CD1c-positive myeloid dendritic cell (primary cell): ENCODE results near the gene DUSP1.

ENCODE experiments used
- DNase-seq: peaks from one replicate; pipeline ENCODE4 v3.0.0-alpha.2; 2016; ENCODE audit errors: extremely low spot score

The DUSP1 gene

GRCh38 chr5:172724242-172725183 is 46.5 kb downstream of the DUSP1 start:
- DNase-seq: no peak

- no peak for DNase-seq
Measured at GRCh38 chr5:172723508-172723907, 47.5 kb downstream of the DUSP1 start.

DNA sequence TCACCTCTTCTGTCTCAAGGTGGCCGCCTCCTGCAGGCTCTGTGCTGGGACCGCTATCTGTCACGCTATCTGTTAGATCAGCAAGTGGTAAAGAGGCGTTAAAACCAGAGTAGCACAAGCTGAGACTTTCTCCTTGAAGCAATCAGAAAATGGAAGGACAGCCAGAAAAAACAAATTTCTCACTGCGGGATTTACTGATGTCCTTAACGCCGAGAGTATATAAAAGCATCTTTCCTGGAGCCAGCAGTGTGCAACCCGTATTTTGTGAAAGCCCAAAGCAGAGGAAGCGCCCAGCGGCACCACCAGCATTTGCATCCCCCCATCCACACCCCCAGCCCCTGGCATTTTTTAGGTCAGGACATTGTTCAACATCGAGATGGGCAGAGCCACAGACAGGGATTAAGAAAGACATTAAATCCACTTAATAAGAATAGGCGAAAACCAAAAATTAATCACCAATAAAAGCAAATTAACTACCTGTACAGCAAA is 48.6 kb downstream of the DUSP1 start:
- no peak for DNase-seq

- DNase-seq: no peak
Measured at GRCh38 chr5:172721455-172722326, 49.3 kb downstream of the DUSP1 start.

GRCh38 chr5:172720655-172721054 is 50.3 kb downstream of the DUSP1 start:
- DNase-seq: no peak

DNA sequence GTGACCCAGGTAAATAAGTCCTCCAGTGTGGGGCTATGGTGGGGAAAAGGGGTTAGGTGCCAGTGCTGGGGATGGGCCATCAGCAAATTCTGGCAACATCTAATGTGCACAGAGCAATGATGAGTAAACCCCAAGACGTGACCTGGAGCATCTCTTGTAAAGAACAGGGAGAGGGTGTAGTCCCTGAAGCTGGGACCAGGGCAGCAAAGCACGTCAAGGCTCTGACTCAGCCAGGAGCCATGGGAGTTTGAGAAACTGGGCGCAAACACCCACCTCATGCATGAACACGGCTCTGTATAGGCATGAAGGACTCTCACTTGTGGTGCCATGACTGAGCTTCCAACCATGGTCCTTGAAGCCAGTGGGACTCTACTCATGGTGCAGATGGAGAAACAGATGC is 51.8 kb downstream of the DUSP1 start:
- DNase-seq: no peak

DNA sequence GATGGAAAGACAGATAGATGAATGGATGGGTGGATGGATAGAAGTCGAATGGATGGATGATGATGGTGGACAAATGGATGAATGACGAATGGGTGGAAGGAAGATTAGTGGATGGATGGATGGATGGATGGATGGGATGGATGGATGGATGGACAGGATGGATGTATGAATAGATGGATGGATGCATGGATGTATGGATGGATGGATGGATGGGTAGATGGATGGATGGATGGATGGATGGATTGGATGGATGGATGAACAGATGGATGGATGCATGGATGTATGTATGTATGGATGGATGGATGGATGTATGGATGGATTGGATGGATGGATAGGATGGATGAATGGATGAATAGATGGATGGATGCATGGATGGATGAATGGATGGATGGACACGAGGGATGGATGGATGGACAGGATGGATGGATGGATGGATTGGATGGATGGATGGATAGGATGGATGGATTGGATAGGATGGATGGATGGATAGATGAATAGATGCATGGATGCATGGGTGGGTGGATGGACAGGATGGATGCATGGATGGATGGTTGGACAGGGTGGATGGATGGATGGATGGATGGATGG is 52.4 kb downstream of the DUSP1 start:
- DNase-seq: no peak
